GM18873 (cell line): ENCODE results near the gene GOLGA6L2.
"Not testable (repeated sequence)": the region's sequence is repeated elsewhere in the genome, so short reads cannot be mapped to it uniquely, and the experiment has no call there.

Experiments used
- ATAC-seq: cut with Tn5 transposase; IDR thresholded peaks from one replicate; pipeline ENCODE4 v1.9.1; 2021; ENCODE audit warnings: mild to moderate bottlenecking, moderate library complexity, moderate number of reproducible peaks; ENCODE audit not compliant: unreplicated experiment, low FRiP score

Gene GOLGA6L2

DNA sequence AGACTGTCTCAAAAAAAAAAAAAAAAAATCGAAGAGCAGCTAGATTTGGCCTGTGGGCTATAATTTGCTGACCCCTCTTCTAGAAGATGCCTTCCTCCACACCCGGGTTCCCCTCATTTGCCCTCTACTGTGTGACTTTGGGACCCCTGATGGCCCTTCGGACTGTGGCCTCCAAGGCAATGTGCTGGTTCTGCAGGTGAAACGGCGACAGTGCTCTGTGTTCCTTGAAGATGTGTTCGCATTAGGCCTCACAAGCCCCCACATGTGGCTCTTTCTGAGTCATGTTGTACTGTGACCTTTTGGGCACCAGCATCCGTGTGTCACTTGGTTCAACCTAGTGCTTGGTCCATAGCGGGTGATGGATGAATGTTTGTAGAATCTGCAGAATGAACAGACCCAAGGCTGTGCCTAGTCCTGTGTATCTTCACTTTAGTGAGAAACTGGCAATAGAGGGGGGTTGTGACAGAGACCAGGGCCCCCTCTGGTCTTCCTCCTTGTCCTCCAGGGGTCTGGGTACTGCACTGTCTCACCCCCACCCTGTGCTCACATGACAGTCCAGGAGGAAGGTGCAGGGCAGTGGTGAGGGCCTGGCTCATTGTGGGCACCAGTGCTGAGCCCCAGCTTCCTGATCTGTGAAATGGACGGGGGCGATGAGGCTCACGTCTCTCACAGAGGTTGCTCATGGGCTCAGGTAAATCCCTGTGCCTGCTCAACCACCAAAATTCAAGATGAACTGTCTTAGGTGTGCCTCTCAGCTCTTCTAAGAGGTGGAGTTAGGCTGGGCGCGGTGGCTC is 22.7 kb downstream of the GOLGA6L2 start:
- no peak for ATAC-seq

DNA sequence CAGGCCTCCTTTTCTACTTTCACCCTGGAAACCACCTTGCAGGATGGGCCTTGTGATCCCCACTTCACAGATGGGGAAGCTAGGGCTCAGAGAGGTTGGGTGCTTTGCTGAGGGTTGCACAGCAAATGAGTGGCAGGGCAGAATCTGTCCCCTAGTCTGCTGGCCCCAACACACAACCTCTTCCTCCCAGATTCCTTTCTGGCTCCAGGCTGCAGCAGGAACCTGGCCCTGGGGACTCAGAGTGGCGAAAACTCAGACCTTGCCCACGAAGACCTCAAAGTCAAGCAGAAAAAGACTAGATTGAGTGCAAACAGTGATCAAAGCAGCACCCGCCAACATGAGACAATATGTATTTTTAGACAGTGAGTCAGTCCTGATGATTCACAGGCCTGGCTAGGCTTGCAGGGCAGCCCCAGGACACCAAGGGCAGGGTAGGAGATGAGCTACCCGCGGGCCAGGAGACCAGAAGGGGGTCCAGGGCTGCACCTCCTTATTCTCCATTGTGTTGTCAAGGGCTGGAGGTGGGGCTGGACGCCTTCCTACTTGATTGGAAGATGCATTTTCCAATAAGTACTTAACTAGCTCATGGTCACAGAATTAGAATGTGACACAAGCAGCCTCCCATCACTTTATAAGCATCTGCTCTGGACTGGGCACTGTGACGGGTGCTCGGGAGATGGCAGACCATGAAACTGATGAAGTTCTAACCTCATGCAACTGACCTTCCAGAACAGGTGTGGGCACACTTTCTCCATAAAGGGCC is 23.9 kb downstream of the GOLGA6L2 start:
- no peak for ATAC-seq

DNA sequence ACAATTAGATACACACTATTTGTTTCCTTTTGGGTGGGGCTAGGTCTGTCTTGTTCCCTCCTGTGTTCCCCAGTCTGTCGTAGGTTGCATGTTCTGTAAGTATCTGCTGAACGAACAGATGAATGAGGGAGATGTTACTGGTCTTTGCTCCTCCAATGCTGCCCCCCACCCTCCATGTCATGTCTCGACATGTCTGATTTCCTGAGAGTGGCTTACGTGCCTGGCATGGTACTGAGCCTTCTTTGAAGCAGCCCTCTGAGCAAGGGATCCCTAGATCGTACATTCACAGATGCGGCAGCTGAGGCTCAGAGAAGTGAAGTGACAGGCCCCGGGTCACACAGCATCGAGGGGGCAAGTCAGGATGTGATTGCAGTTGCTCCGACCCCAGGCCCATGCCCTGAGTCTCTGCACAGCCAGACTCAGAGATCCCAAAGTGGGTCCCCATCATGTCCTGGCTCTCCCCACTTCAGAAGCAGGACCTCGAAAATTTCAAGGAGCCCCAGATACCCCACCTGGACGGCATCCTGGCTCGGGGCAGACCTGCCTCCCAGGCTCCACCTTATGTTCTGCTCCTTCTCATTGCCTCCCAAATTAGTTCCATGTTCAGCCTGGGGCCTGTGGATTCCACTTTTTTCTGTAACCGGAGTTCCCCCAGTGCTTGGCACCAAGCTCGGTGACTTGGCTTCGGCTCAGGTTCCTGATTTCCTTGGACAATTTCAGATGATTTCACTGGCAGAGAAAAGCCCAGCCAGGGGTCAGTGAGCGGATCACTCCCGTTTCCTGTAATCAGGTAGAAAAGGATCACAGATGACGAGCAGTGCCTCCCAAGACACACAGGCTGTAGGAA is 24.7 kb downstream of the GOLGA6L2 start:
- ATAC-seq = no peak

DNA sequence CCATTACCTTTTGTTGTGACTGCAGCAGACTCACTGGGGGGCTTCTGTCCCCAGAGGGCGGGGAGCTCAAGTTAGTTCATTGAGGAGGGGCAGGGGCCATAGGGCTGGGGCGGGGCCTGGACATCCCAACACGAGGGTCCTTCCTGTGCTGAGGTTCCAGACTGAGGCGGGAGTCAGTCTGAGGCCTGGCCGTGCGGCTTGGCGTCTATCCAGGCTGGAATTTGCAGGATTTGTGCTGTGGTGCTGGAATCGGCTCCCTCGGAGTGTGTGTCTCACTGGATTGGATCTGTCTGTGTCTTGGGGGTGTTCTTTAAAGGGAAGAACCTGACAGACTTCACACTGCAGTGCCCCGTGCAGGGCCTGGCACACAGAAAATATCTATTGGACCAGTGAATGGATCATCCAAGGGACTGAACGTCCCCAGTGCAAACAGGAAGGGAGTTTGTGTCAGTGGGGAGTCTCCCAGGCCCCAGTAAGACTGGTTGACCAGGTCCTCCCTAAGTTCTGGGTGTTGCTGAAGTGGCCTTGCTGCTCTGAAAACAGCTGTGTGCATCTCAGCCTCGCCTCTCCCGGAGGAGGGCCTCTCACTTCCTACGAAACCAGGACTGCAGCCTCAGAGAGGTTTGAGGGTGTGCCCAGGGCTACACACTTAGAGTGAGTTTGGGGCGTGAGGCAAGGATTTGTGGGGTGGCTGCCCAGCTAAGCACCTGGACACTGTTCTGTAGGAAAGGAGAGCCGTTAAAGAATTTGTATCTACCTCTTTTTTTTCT is 26.1 kb downstream of the GOLGA6L2 start:
- ATAC-seq = no peak

- no peak for ATAC-seq
Observed at GRCh38 chr15:23416349-23417276, 30.4 kb downstream of the GOLGA6L2 start.

- not testable (repeated sequence) for ATAC-seq
Observed at GRCh38 chr15:23415866-23416265, 31.2 kb downstream of the GOLGA6L2 start.

- ATAC-seq = no peak
Observed at GRCh38 chr15:23415321-23415865, 31.6 kb downstream of the GOLGA6L2 start.

GRCh38 chr15:23412881-23413600 is 34.0 kb downstream of the GOLGA6L2 start:
- not testable (repeated sequence) for ATAC-seq

- ATAC-seq = no peak
Observed at GRCh38 chr15:23411841-23412240, 35.2 kb downstream of the GOLGA6L2 start.

- ATAC-seq = no peak
Observed at GRCh38 chr15:23403550-23403949, 43.5 kb downstream of the GOLGA6L2 start.

- no peak for ATAC-seq
Observed at GRCh38 chr15:23402544-23402943, 44.5 kb downstream of the GOLGA6L2 start.

- ATAC-seq = no peak
Observed at GRCh38 chr15:23402140-23402539, 44.9 kb downstream of the GOLGA6L2 start.

GRCh38 chr15:23401627-23402026 is 45.4 kb downstream of the GOLGA6L2 start:
- ATAC-seq = no peak

DNA sequence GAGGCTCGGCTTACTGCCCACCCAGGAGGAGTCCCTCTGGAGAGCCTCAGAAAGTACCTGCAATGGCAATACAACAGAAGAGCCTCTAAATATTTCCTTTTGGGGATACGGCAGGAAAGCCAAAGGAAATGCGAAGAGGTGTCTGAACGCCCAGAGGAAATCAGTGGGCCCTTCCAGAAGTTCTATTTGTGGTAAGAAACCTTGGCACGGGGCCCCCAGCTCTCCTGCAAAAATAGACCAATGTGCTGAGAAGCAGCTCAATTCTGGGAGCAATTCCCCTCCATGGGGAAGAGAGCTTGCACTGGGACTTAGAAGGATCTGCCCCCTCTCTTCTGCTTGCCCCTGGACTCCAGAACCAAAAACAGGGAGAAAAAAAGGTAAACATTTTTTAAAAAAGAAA is 47.8 kb downstream of the GOLGA6L2 start:
- ATAC-seq = not testable (repeated sequence)

GRCh38 chr15:23398357-23398756 is 48.7 kb downstream of the GOLGA6L2 start:
- ATAC-seq = not testable (repeated sequence)

DNA sequence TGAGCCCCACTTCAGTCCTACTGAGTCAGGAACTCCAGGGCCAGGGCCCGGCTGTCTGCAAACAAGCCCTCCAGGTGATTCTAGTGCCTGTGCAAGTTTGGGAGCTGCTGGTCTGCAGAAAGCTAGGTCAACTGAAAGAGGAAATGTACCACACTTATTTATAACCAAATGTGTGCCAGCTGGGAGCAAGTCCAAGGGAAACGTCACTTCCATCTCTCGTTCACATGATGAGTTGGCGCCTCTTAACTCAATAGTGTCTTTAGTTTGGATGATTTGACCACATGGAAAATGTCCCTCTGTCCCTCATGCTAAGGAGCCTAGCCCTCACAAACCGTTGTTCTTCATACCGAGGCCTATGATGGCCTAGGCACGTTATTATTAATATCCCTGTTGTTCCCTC is 49.3 kb downstream of the GOLGA6L2 start:
- ATAC-seq = no peak

- no peak for ATAC-seq
Observed at GRCh38 chr15:23395832-23396231, 51.2 kb downstream of the GOLGA6L2 start.

DNA sequence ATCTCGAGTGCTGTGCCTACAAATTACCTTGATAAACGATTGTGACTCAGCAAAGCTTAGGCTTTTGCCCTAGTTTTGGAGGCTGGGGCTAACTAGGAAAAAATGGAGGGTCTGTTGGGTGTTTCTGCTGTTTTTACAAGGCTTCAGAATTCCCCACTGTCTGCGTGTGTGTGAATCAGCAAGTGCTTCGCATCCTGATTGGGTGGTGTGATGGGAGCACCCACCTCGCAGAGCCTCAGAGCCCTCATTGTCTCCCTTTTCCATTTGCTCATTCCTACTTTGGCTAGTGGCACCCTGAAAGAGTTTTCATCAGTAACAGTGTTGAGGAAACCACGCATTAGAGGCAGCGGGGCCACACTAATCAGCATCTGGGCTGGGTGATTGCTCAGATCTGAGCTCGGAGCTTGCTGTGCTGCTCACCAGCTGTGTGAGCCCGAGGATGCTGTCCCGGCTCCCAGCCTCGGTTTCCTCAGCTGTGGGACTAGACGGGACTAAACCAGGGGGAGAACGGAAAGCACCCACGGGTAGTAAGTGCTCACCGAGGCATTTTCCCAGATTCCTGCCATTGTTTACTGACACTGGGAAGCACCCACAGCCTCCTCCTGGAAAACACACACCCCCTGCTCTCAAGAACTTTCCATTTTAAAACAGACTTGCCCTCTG is 51.9 kb downstream of the GOLGA6L2 start:
- no peak for ATAC-seq
